ENCODE measurements around the gene ZBTB46. TPM values are rescaled to one million over a fixed set of nuclear protein-coding genes. Genes with fewer than 3 reads are reported as not detected.

The ZBTB46 gene
- total RNA-seq, 1 donor from 2014 or later, result 0.58 TPM

- TF ChIP-seq CTCF (conservative IDR thresholded peaks at IDR 0.05; ENCODE audit: low read depth, low read length), result peak; percentile 37
- DNase-seq (ENCODE audit: low read depth), result no peak
- H3K4me3 ChIP-seq (ENCODE audit: low read depth, low read length), result peak overlapping the region; percentile 35
Observed at GRCh38 chr20:63819224-63819921, 11.7 kb downstream of the ZBTB46 start.

GRCh38 chr20:63815615-63816253 is 15.3 kb downstream of the ZBTB46 start:
- no peak for DNase-seq (ENCODE audit: low read depth)
- H3K4me3 ChIP-seq (ENCODE audit: low read depth, low read length), result no peak overlapping the region
- no peak for TF ChIP-seq CTCF (conservative IDR thresholded peaks at IDR 0.05; ENCODE audit: low read depth, low read length)

GRCh38 chr20:63814891-63815614 is 16.0 kb downstream of the ZBTB46 start:
- no peak for DNase-seq (ENCODE audit: low read depth)
- no peak overlapping the region for H3K4me3 ChIP-seq (ENCODE audit: low read depth, low read length)
- TF ChIP-seq CTCF (conservative IDR thresholded peaks at IDR 0.05; ENCODE audit: low read depth, low read length), result no peak

- H3K4me3 ChIP-seq (ENCODE audit: low read depth, low read length), result no peak overlapping the region
- DNase-seq (ENCODE audit: low read depth), result no peak
- TF ChIP-seq CTCF (conservative IDR thresholded peaks at IDR 0.05; ENCODE audit: low read depth, low read length), result no peak
Observed at GRCh38 chr20:63811491-63811875, 19.6 kb downstream of the ZBTB46 start.

GRCh38 chr20:63810730-63811490 is 20.2 kb downstream of the ZBTB46 start:
- no peak for TF ChIP-seq CTCF (conservative IDR thresholded peaks at IDR 0.05; ENCODE audit: low read depth, low read length)
- H3K4me3 ChIP-seq (ENCODE audit: low read depth, low read length), result no peak overlapping the region
- DNase-seq (ENCODE audit: low read depth), result no peak

- no peak for DNase-seq (ENCODE audit: low read depth)
- no peak for TF ChIP-seq CTCF (conservative IDR thresholded peaks at IDR 0.05; ENCODE audit: low read depth, low read length)
- H3K4me3 ChIP-seq (ENCODE audit: low read depth, low read length), result no peak overlapping the region
Observed at GRCh38 chr20:63809856-63810255, 21.2 kb downstream of the ZBTB46 start.

Data from epithelial cell of proximal tubule (primary cell).